Measurements from ENCODE around the gene CYP11A1.

- TF ChIP-seq CTCF (IDR thresholded peaks at IDR 0.05), result no peak
- no peak for TF ChIP-seq POLR2A (IDR thresholded peaks at IDR 0.05)
These were observed 24.2 kb downstream of the CYP11A1 start for GRCh38 chr15:74343127-74343796.

Data from testis (tissue), 2 donors.